SKM-1 treated with dmso at 0.1 percent for 144 hours (cell line): ENCODE data around the gene RBM38.

Experiments used
- DNase-seq: peaks from one replicate; lab custom pipeline; 2025; ENCODE audit not compliant: unreplicated experiment; lab: John Stamatoyannopoulos, UW

Gene RBM38

GRCh38 chr20:57402206-57403125 is 11.3 kb downstream of the RBM38 start:
- no peak for DNase-seq

GRCh38 chr20:57403216-57403615 is 12.0 kb downstream of the RBM38 start:
- no peak for DNase-seq

GRCh38 chr20:57404006-57404405 is 12.8 kb downstream of the RBM38 start:
- DNase-seq = no peak

- no peak for DNase-seq
Measured at GRCh38 chr20:57404419-57405072, 13.3 kb downstream of the RBM38 start.

- DNase-seq = no peak
Measured at GRCh38 chr20:57405236-57406016, 14.2 kb downstream of the RBM38 start.

- no peak for DNase-seq
Measured at GRCh38 chr20:57407541-57407956, 16.4 kb downstream of the RBM38 start.

- DNase-seq = no peak
Measured at GRCh38 chr20:57408131-57408530, 16.9 kb downstream of the RBM38 start.

GRCh38 chr20:57408536-57409233 is 17.5 kb downstream of the RBM38 start:
- no peak for DNase-seq

GRCh38 chr20:57409316-57409671 is 18.1 kb downstream of the RBM38 start:
- DNase-seq = no peak

GRCh38 chr20:57409672-57410397 is 18.6 kb downstream of the RBM38 start:
- DNase-seq = no peak

GRCh38 chr20:57410398-57410920 is 19.3 kb downstream of the RBM38 start:
- no peak for DNase-seq

- no peak for DNase-seq
Measured at GRCh38 chr20:57410924-57411323, 19.7 kb downstream of the RBM38 start.

- DNase-seq = no peak
Measured at GRCh38 chr20:57411406-57412283, 20.4 kb downstream of the RBM38 start.

- DNase-seq = no peak
Measured at GRCh38 chr20:57412347-57413029, 21.3 kb downstream of the RBM38 start.

- DNase-seq = no peak
Measured at GRCh38 chr20:57413986-57414385, 22.8 kb downstream of the RBM38 start.

- DNase-seq = no peak
Measured at GRCh38 chr20:57414867-57415592, 23.8 kb downstream of the RBM38 start.

- DNase-seq = no peak
Measured at GRCh38 chr20:57415771-57416170, 24.6 kb downstream of the RBM38 start.
